ENCODE data around the gene TRIO. TPM values are rescaled to one million over a fixed set of nuclear protein-coding genes. Genes with fewer than 3 reads are reported as not detected.

The TRIO gene
- total RNA-seq, 4 donors from 2014 or later, result 67.4 to 103 (median 94.7) TPM

DNA sequence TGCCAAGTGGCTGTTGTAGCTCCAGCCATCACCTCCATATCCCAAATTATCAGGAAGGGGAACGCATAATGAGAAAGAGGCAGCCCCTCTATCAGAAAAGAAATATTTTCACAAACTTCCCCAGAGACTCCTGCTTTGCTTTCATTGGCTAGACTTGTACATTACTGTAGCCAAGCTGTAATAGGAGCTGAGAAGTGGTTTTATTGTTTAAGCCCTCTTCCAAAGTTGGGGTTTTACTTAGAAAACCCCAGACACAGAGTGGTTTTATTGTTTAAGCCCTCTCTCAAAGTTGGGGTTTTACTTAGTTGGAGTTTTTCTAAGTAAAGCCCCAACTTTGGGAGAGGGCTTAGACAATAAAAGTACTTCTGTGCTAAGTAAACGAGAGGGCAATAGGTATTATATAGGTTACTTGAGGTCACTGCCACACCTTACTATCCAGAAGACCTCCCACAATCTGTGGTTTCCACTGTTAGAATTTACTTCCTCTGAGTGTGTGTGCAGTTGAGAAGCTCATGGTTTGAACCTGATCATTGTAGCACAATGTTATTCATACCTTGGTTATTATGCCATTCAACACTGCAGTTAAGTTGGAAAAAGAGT lies 222.8 kb downstream of the TRIO start:
- no peaks in the 10 kb centered on the region for H3K4me1 ChIP-seq
- no peak overlapping the region for H3K27ac ChIP-seq
- TF ChIP-seq, protein P1, sequence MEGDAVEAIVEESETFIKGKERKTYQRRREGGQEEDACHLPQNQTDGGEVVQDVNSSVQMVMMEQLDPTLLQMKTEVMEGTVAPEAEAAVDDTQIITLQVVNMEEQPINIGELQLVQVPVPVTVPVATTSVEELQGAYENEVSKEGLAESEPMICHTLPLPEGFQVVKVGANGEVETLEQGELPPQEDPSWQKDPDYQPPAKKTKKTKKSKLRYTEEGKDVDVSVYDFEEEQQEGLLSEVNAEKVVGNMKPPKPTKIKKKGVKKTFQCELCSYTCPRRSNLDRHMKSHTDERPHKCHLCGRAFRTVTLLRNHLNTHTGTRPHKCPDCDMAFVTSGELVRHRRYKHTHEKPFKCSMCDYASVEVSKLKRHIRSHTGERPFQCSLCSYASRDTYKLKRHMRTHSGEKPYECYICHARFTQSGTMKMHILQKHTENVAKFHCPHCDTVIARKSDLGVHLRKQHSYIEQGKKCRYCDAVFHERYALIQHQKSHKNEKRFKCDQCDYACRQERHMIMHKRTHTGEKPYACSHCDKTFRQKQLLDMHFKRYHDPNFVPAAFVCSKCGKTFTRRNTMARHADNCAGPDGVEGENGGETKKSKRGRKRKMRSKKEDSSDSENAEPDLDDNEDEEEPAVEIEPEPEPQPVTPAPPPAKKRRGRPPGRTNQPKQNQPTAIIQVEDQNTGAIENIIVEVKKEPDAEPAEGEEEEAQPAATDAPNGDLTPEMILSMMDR (IDR thresholded peaks at IDR 0.05), result no peak
- no peak for TF ChIP-seq POLR2A (IDR thresholded peaks at IDR 0.05)
- DNase-seq, result no peak
- no peaks in the 10 kb centered on the region for H3K27me3 ChIP-seq
- H3K36me3 ChIP-seq, result peaks cover 38 to 46% of the 10 kb centered on the region in 2 donors
- H3K4me3 ChIP-seq (replicated peaks in 1 of 3), result no peak overlapping the region
- WGBS, 2 donors, result 85 to 90% methylated on average over 2 of the region's 2 CpGs
- intact Hi-C loops (cut with DNase I), result no loop called here
- no peaks in the 10 kb centered on the region for H3K9me3 ChIP-seq

DNA sequence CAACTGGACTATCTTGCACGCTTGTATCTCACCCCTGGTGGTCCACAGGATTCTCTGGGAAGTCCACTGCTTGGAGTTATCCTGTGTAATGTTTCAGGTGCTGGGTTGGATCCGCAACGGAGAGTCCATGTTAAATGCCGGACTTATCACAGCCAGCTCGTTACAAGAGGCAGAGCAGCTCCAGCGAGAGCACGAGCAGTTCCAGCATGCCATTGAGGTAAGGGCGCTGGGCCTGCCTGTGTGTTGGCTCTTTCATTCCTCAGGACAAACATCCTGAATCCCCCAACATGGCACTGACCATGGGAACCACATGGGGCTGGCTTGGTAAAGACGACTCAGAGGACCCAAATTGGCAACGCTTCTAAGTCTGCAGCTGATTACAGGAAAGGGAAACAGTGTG lies 223.6 kb downstream of the TRIO start:
- Histone ChIP-seq H3K4me3 (replicated peaks in 1 of 3) (no peak overlapping the region), H3K9me3 (no peaks in the 10 kb centered on the region), H3K4me1 (no peaks in the 10 kb centered on the region), H3K27me3 (no peaks in the 10 kb centered on the region), H3K36me3 (peaks cover 38 to 46% of the 10 kb centered on the region in 2 donors), H3K27ac (no peak overlapping the region)
- WGBS, 2 donors, result 91 to 92% methylated on average over 10 of the region's 10 CpGs
- no peak for DNase-seq
- TF ChIP-seq, protein P1 (IDR thresholded peaks at IDR 0.05), result no peak
- no peak for TF ChIP-seq POLR2A (IDR thresholded peaks at IDR 0.05)
- intact Hi-C loops (cut with DNase I), result no loop called here

- H3K4me1 ChIP-seq, result no peaks in the 10 kb centered on the region
- DNase-seq, result no peak
- 95 to 96% methylated on average over 3 of the region's 3 CpGs for WGBS, 2 donors
- peaks cover 38 to 46% of the 10 kb centered on the region in 2 donors for H3K36me3 ChIP-seq
- no peak overlapping the region for H3K27ac ChIP-seq
- H3K9me3 ChIP-seq, result no peaks in the 10 kb centered on the region
- no peak overlapping the region for H3K4me3 ChIP-seq (replicated peaks in 1 of 3)
- intact Hi-C loops (cut with DNase I), result no loop called here
- TF ChIP-seq POLR2A (IDR thresholded peaks at IDR 0.05), result no peak
- TF ChIP-seq, protein P1 (IDR thresholded peaks at IDR 0.05), result no peak
- H3K27me3 ChIP-seq, result no peaks in the 10 kb centered on the region
These were observed 224.2 kb downstream of the TRIO start for GRCh38 chr5:14367364-14367763.

DNA sequence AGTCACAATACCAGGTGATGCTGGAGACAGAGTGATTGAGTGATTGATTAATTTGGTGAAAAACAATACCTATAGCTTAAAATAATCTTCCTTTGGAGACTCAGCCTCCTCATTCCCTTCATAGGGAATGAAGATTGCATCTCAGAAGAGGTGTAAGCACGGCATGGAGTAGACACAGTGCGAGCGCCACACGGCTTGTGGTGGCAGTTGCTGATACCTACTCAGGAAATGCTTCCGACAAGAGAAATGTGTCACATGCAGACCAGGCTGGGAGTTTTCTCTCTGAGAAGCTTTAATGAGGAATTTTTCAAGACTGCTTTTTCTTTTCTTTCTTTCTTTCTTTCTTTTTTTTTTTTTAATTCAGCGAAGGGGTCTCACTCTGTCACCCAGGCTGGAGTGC lies 226.6 kb downstream of the TRIO start:
- no peak overlapping the region for H3K4me3 ChIP-seq (replicated peaks in 1 of 3)
- H3K4me1 ChIP-seq, result no peaks in the 10 kb centered on the region
- no peak for DNase-seq
- peaks cover 43 to 47% of the 10 kb centered on the region in 2 donors for H3K36me3 ChIP-seq
- H3K27ac ChIP-seq, result no peak overlapping the region
- no peaks in the 10 kb centered on the region for H3K9me3 ChIP-seq
- H3K27me3 ChIP-seq, result no peaks in the 10 kb centered on the region
- 88 to 92% methylated on average over 6 of the region's 6 CpGs for WGBS, 2 donors
- TF ChIP-seq, protein P1 (IDR thresholded peaks at IDR 0.05), result no peak
- TF ChIP-seq POLR2A (IDR thresholded peaks at IDR 0.05), result no peak
- intact Hi-C loops (cut with DNase I), result no loop called here

- H3K4me1 ChIP-seq, result no peaks in the 10 kb centered on the region
- TF ChIP-seq, protein P1 (IDR thresholded peaks at IDR 0.05), result no peak
- TF ChIP-seq POLR2A (IDR thresholded peaks at IDR 0.05), result no peak
- WGBS, 2 donors, result 89 to 92% methylated on average over 5 of the region's 5 CpGs
- no peaks in the 10 kb centered on the region for H3K27me3 ChIP-seq
- H3K4me3 ChIP-seq (replicated peaks in 1 of 3), result no peak overlapping the region
- H3K9me3 ChIP-seq, result no peaks in the 10 kb centered on the region
- intact Hi-C loops (cut with DNase I), result no loop called here
- peaks cover 41 to 43% of the 10 kb centered on the region in 2 donors for H3K36me3 ChIP-seq
- DNase-seq, result no peak
- H3K27ac ChIP-seq, result no peak overlapping the region
These were observed 227.2 kb downstream of the TRIO start for GRCh38 chr5:14370386-14370785.
